Trophoblast cell (in vitro differentiated cells and primary cell): ENCODE results near the gene MPLKIP.

Experiments
- DNase-seq, 2 donors: peaks; one replicate each; pipeline ENCODE4 v3.0.0-alpha.2; 2016
- H2AFZ ChIP-seq: 2 replicates; pipeline ENCODE4 v1.6.1; 2013; ENCODE audit warnings: low read length, moderate library complexity, mild to moderate bottlenecking; ENCODE audit not compliant: insufficient read depth, poor library complexity
- H2AK5ac ChIP-seq: 2 replicates; pipeline ENCODE4 v1.6.1; 2013; ENCODE audit warnings: mild to moderate bottlenecking, low read length
- H2BK120ac ChIP-seq: 2 replicates; pipeline ENCODE4 v1.6.1; 2013; ENCODE audit warnings: low read length, mild to moderate bottlenecking, moderate library complexity; ENCODE audit not compliant: insufficient read depth, poor library complexity
- H2BK12ac ChIP-seq: 2 replicates; pipeline ENCODE4 v1.6.1; 2013; ENCODE audit warnings: mild to moderate bottlenecking, low read length, moderate library complexity
- H2BK5ac ChIP-seq: 2 replicates; pipeline ENCODE4 v1.6.1; 2013; ENCODE audit warnings: low read length, low read depth, moderate library complexity, mild to moderate bottlenecking; ENCODE audit not compliant: poor library complexity
- H3K14ac ChIP-seq: 2 replicates; pipeline ENCODE4 v1.6.1; 2013; ENCODE audit warnings: mild to moderate bottlenecking, low read length
- H3K18ac ChIP-seq: 2 replicates; pipeline ENCODE4 v1.6.1; 2013; ENCODE audit warnings: mild to moderate bottlenecking, low read length
- H3K23ac ChIP-seq: 2 replicates; pipeline ENCODE4 v1.6.1; 2013; ENCODE audit warnings: low read length
- H3K27ac ChIP-seq: 2 replicates; pipeline ENCODE4 v1.5.1; 2013; ENCODE audit warnings: low read depth, mild to moderate bottlenecking, inconsistent platforms, low read length, moderate library complexity
- H3K27me3 ChIP-seq: 2 replicates; pipeline ENCODE4 v1.6.1; 2013; ENCODE audit warnings: inconsistent platforms, mild to moderate bottlenecking, low read length, moderate library complexity; ENCODE audit not compliant: insufficient read depth
- H3K36me3 ChIP-seq, 2 experiments: 1 replicate in 1 of 2; 2 replicates in 1 of 2; pipeline ENCODE4 v1.6.1; 2013; ENCODE audit warnings: low read length in 2 of 2, mild to moderate bottlenecking in 2 of 2, moderate library complexity in 1 of 2; ENCODE audit not compliant: insufficient read depth in 2 of 2, control insufficient read depth in 1 of 2
- H3K4ac ChIP-seq: 2 replicates; pipeline ENCODE4 v1.6.1; 2013; ENCODE audit warnings: low read depth, mild to moderate bottlenecking, low read length, moderate library complexity
- H3K4me1 ChIP-seq, 2 experiments: 1 replicate in 1 of 2; 2 replicates in 1 of 2; pipeline ENCODE4 v1.6.1; 2013; ENCODE audit warnings: low read length in 2 of 2, mild to moderate bottlenecking in 2 of 2, moderate library complexity in 1 of 2; ENCODE audit not compliant: insufficient read depth in 2 of 2, control insufficient read depth in 1 of 2
- H3K4me2 ChIP-seq: 2 replicates; pipeline ENCODE4 v1.6.1; 2013; ENCODE audit warnings: inconsistent platforms, mild to moderate bottlenecking, low read length, moderate library complexity
- H3K4me3 ChIP-seq: 2 replicates; pipeline ENCODE4 v1.5.1; 2013; ENCODE audit warnings: mild to moderate bottlenecking, low read depth, low read length, inconsistent platforms
- H3K79me1 ChIP-seq: one replicate; pipeline ENCODE4 v1.6.1; 2013; ENCODE audit warnings: low read length
- H3K79me2 ChIP-seq: 2 replicates; pipeline ENCODE4 v1.6.1; 2013; ENCODE audit warnings: low read length, mild to moderate bottlenecking; ENCODE audit not compliant: control insufficient read depth, insufficient read depth, poor library complexity
- H3K9ac ChIP-seq: 2 replicates; pipeline ENCODE4 v1.6.1; 2013; ENCODE audit warnings: mild to moderate bottlenecking, low read length
- H3K9me3 ChIP-seq: 2 replicates; pipeline ENCODE4 v1.6.1; 2013; ENCODE audit warnings: low read depth, mild to moderate bottlenecking, control low read depth, inconsistent platforms, low read length; ENCODE audit not compliant: insufficient read depth
- H4K12ac ChIP-seq: 2 replicates; pipeline ENCODE4 v1.6.1; 2013; ENCODE audit warnings: low read depth, mild to moderate bottlenecking, low read length, moderate library complexity
- H4K8ac ChIP-seq: 2 replicates; pipeline ENCODE4 v1.6.1; 2013; ENCODE audit warnings: low read depth, mild to moderate bottlenecking, low read length, moderate library complexity
- H4K91ac ChIP-seq: one replicate; pipeline ENCODE4 v1.6.1; 2013; ENCODE audit warnings: low read depth, mild to moderate bottlenecking, low read length, moderate library complexity
- WGBS: extraction: QIAGEN DNeasy Blood & Tissue Kit; methylation state at CpG from one replicate; pipeline ENCODE4 v1.1.7; 2013; ENCODE audit warnings: missing lambda C conversion rate; ENCODE audit not compliant: insufficient read length, insufficient coverage; ENCODE audit errors: extremely low coverage; 5-methylcytosine and 5-hydroxymethylcytosine counted together

MPLKIP gene

GRCh38 chr7:40098810-40099209 is 35.6 kb downstream of the MPLKIP start:
- no peak overlapping the region for H4K12ac ChIP-seq
- no peak overlapping the region for H2BK12ac ChIP-seq
- no peak overlapping the region for H2AFZ ChIP-seq
- no peaks in the 10 kb centered on the region for H3K79me1 ChIP-seq
- no peak overlapping the region for H2BK5ac ChIP-seq
- H3K4me3 ChIP-seq: no peak overlapping the region
- H3K4me2 ChIP-seq: no peak overlapping the region
- H3K14ac ChIP-seq: no peak overlapping the region
- H3K79me2 ChIP-seq: no peaks in the 10 kb centered on the region
- DNase-seq: no peak
- no peak overlapping the region for H4K8ac ChIP-seq
- no peaks in the 10 kb centered on the region for H3K9me3 ChIP-seq
- no peak overlapping the region for H3K4ac ChIP-seq
- H3K36me3 ChIP-seq: peaks cover 6 to 9% of the 10 kb centered on the region in 2 experiments
- H2BK120ac ChIP-seq: no peak overlapping the region
- H3K9ac ChIP-seq: no peak overlapping the region
- H3K23ac ChIP-seq: no peak overlapping the region
- H3K18ac ChIP-seq: no peak overlapping the region
- no peaks in the 10 kb centered on the region for H3K27me3 ChIP-seq
- no peaks in the 10 kb centered on the region for H3K4me1 ChIP-seq
- no peak overlapping the region for H3K27ac ChIP-seq
- no peak overlapping the region for H2AK5ac ChIP-seq
- H4K91ac ChIP-seq: no peak overlapping the region

- Histone ChIP-seq H4K8ac (no peak overlapping the region), H3K27me3 (no peaks in the 10 kb centered on the region)
- WGBS: no CpG with 5 or more reads among the region's 2 CpGs
Observed at GRCh38 chr7:40097728-40098127, 36.7 kb downstream of the MPLKIP start.

GRCh38 chr7:40095695-40096327 is 38.6 kb downstream of the MPLKIP start:
- DNase-seq: no peak
- no peak overlapping the region for H2BK120ac ChIP-seq
- no peak overlapping the region for H3K9ac ChIP-seq
- H3K79me1 ChIP-seq: no peaks in the 10 kb centered on the region
- H3K27me3 ChIP-seq: no peaks in the 10 kb centered on the region
- no peak overlapping the region for H3K23ac ChIP-seq
- H3K9me3 ChIP-seq: no peaks in the 10 kb centered on the region
- no peak overlapping the region for H4K8ac ChIP-seq
- WGBS: no CpG with 5 or more reads among the region's 1 CpG
- H4K12ac ChIP-seq: no peak overlapping the region
- H2AFZ ChIP-seq: no peak overlapping the region
- H3K4me2 ChIP-seq: no peak overlapping the region
- no peak overlapping the region for H4K91ac ChIP-seq
- H3K18ac ChIP-seq: no peak overlapping the region
- no peak overlapping the region for H3K4me3 ChIP-seq
- H3K27ac ChIP-seq: no peak overlapping the region
- H3K79me2 ChIP-seq: no peaks in the 10 kb centered on the region
- no peaks in the 10 kb centered on the region for H3K4me1 ChIP-seq
- no peak overlapping the region for H3K14ac ChIP-seq
- no peak overlapping the region for H2AK5ac ChIP-seq
- peaks cover 12 to 16% of the 10 kb centered on the region in 2 experiments for H3K36me3 ChIP-seq
- no peak overlapping the region for H3K4ac ChIP-seq
- no peak overlapping the region for H2BK5ac ChIP-seq
- no peak overlapping the region for H2BK12ac ChIP-seq

More at GRCh38 chr7:40097728-40098127, 36.7 kb downstream of the MPLKIP start:
- Histone ChIP-seq H2AK5ac (no peak overlapping the region), H2BK5ac (no peak overlapping the region), H3K27ac (no peak overlapping the region), H3K18ac (no peak overlapping the region), H3K9ac (no peak overlapping the region), H2BK120ac (no peak overlapping the region), H2AFZ (no peak overlapping the region), H3K36me3 (peaks cover 12 to 16% of the 10 kb centered on the region in 2 experiments), H3K23ac (no peak overlapping the region), H3K4me3 (no peak overlapping the region), H4K91ac (no peak overlapping the region), H2BK12ac (no peak overlapping the region), H3K4me1 (no peaks in the 10 kb centered on the region), H3K14ac (no peak overlapping the region), H3K4ac (no peak overlapping the region), H3K9me3 (no peaks in the 10 kb centered on the region), H3K79me2 (no peaks in the 10 kb centered on the region), H3K79me1 (no peaks in the 10 kb centered on the region), H3K4me2 (no peak overlapping the region), H4K12ac (no peak overlapping the region)
- DNase-seq: peak in 1 of 2 donors; percentile 16

GRCh38 chr7:40095230-40095629 is 39.2 kb downstream of the MPLKIP start:
- Histone ChIP-seq H3K79me2 (no peaks in the 10 kb centered on the region), H4K91ac (no peak overlapping the region), H3K9ac (no peak overlapping the region), H3K23ac (no peak overlapping the region), H2AK5ac (no peak overlapping the region), H3K27me3 (no peaks in the 10 kb centered on the region), H3K36me3 (peaks cover 12 to 16% of the 10 kb centered on the region in 2 experiments), H2BK5ac (no peak overlapping the region), H3K14ac (no peak overlapping the region), H2BK120ac (no peak overlapping the region), H2AFZ (no peak overlapping the region), H3K4me1 (no peaks in the 10 kb centered on the region), H3K27ac (no peak overlapping the region), H3K18ac (no peak overlapping the region), H4K12ac (no peak overlapping the region), H3K4ac (no peak overlapping the region), H2BK12ac (no peak overlapping the region), H4K8ac (no peak overlapping the region), H3K4me3 (no peak overlapping the region), H3K79me1 (no peaks in the 10 kb centered on the region), H3K4me2 (no peak overlapping the region), H3K9me3 (no peaks in the 10 kb centered on the region)
- no CpG with 5 or more reads among the region's 1 CpG for whole genome bisulfite sequencing
- DNase-seq: no peak
